Pulmonary artery endothelial cell (primary cell): ENCODE data around the gene CCDC82. TPM values are rescaled to one million over a fixed set of nuclear protein-coding genes. Genes with fewer than 3 reads are reported as not detected.

ENCODE experiments used
- DNase-seq: peaks from one replicate; pipeline ENCODE4 v3.0.0-alpha.2; 2011; ENCODE audit warnings: low read depth, low spot score
- total RNA-seq: library from RNA; depleted of rRNA; stranded (reverse); fragments of >200 nt; gene quantifications from 2 replicates; pipeline ENCODE4 v1.2.3, GENCODE V29; 2014

Gene CCDC82
- total RNA-seq, 1 donor from 2014 or later: 16.2 TPM

GRCh38 chr11:96361778-96362177 lies 27.9 kb downstream of the CCDC82 start:
- no peak for DNase-seq

DNA sequence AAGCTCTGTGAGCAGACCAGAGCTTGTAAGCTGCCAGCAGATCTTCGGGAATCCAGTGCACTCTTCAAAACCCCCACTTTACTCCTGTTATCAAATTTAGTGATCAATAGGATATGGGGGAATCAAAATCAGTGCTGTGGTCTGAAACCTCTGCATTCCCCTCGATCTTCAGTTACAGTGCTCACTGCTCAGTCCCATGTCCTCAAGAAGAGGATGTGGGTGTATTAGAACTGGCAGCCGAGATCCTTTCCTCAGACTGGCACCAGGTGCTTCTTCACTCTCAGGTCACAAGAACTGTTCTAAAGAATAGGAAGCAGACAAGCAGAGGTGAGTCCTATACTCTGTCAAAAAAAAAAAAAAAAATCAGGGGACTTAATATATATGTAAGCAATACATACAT lies 31.4 kb downstream of the CCDC82 start:
- DNase-seq: no peak

- DNase-seq: no peak
Observed at GRCh38 chr11:96357794-96358193, 31.9 kb downstream of the CCDC82 start.

DNA sequence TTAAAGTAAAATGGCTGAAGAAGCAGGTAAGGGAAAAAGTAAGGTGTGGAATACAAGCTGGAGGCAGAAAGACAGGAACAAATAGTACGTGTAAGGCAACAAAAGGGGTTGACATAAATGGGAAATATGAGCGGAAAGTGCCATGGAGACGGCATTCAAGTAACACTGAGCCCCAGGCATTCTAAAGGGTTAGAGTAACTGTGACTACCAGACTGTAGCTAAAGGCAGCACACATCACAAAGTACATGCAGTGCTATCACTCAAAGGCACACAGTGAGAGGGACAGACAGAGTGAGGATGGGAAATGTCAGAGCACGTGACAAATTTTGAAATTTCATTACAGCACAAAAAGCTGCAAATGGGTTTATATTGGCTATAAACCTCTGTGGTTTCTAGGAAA lies 32.9 kb downstream of the CCDC82 start:
- no peak for DNase-seq

GRCh38 chr11:96342961-96343711 lies 46.6 kb downstream of the CCDC82 start, which contains the start of gene MAML2:
Gene MAML2 (minus strand): TSS chr11:96343195. CDS start chr11:96341895, 1,300 bp downstream.
- DNase-seq: peak; percentile 83

- no peak for DNase-seq
Observed at GRCh38 chr11:96342014-96342960, 47.4 kb downstream of the CCDC82 start.

DNA sequence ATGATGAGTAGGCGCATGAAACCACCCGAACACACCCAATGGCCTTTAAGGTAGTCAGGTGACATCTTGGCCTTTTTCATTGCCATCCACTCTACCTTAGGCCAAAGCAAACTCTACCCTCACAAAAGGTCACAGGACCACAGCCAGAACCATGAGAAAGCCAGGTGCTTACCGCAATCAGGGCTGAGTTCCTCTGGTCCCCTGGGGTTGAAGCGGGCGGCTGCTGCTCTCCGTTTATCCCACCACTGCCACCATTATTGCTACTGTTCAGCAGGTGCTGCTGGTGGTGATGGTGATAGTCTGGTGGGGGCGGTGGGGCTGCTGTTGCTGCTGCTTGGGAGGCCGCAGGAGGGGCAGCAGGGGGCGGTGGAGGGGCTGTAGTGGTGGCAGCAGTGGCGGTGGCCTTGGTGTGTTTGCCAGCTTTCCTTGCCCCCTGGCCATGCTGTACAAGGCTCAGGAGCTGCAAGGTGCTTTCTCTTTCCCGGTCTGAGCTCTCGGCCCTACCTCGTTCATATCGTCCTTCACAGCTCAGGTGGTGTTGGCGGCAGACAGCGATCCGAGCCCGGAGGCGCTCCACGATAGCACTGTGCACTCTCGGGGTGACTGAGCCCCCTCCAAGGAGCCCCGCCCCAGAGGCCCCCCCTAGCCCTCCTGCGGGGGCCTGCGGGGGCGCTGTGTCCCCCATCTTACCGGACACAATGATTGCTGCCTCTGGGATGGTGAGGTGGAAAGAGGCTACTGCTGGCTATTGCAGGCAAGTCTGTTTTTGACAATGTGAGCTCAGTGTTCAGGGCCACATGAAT lies 48.3 kb downstream of the CCDC82 start:
- DNase-seq: no peak

DNA sequence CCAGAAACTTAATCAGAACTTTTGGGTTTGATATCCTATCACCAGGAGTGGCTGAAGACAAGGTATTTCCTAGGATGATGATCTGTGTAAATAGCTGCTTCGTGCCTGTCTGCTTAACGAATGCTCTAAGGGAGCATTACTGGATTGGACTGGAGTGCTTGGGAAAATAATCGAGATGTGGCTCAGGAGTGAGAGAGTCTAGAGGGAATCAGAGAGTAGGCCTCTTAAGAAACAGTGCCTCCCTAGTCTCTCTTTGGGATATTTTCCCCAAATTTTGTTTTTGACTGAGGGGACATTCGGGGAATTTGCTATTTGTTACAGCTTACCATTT lies 49.2 kb downstream of the CCDC82 start:
- no peak for DNase-seq

DNA sequence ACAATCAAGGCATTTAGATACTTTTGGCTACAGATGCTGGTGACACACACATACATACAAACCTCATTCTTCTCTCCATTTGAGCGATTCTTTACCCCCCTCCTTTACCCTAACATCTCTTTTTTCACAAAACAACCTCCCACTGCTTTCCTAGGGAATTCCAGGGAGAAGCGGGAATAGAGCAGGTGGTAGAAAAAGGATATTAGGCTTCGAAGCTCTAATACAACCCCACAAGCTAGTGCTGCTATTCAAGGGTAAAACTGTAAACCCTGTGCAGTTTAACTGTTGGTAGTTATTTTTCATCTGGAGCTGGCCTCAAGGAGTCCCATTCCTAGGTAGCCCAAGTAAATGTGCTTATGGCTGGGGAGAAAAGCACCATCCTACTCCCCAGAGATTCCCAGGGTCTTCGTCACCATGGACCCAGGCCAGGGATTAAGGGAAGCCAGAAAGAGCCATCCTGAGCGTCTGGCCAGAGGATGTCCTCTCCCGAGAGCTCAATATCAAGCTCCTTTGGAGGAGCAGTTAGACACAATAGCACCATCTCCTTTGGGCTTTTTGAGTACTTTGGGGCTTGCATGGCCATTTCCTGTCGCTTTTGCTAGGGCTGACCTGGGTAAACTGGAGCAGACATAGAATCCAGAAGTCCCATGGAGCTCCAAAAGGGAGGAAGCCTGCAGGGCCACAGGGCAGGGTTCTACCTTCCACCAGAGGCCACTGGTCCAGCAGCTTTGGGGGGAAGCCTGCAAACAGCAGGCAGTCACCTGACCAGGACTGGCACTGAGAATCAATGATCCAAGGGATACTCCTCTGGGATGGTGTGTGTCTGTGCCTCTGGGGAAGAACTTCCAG lies 49.8 kb downstream of the CCDC82 start:
- no peak for DNase-seq

GRCh38 chr11:96338910-96339705 lies 50.6 kb downstream of the CCDC82 start:
- no peak for DNase-seq

DNA sequence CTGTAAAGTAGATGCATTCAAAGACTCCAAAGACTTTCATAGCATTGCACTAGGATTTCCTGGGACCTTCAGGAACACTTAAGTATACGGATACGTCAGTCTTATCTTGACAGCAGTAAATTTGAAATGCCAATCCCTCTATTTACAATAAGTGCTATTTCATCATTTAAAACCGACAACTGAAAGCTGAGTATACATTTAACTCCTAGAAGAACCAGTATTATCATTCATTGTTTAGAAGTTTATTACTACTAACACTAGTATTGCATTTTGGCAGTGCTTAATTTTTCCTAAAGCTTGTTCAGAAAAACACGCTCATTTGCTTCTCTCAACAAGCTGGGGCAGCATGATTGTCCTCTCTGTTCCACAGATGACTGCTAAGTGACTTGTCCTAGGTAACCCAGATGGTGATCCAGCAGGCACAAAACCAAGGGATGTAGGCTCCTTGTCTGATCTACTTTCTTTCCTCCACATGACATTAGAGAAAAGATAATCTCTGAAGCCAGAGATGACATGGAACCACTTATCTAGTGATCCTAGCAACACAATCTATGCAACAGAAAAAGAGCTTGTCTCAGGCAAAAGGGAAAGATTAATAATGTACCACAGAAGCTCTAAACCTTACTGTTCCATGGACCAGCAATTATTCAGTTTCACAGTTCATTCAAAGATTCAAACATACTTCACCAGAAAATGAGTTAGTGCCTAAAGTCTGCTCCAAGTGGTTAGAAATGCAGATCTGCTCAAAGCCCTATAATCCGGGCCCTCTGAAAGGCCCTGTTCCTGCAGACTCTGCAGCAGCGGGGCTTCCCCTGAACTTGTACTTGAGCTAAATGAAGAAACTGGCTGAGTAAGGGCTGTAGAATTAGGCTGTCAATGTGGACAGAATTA lies 51.9 kb downstream of the CCDC82 start:
- no peak for DNase-seq

DNA sequence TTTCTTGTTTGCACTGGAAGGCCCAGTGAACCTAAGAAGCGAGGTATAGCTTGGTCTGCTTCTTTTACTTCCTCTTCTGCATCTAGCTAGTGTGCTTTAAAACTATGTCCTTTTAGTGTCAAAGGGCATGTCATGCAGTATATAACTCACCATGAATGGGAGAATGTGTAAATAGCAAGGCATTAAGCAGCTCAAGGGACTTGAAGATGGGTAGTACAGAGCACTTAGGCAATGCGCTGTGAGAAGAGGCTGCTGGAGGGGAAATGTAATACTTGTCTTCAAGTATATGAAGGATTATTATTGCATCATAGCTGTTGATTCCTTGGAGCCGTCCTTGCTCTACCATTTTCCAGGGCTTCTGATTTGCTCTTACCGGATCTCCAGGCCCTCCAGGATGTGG lies 54.3 kb downstream of the CCDC82 start:
- no peak for DNase-seq

- DNase-seq: no peak
Observed at GRCh38 chr11:96334219-96334618, 55.5 kb downstream of the CCDC82 start.

- no peak for DNase-seq
Observed at GRCh38 chr11:96333191-96333719, 56.5 kb downstream of the CCDC82 start.

DNA sequence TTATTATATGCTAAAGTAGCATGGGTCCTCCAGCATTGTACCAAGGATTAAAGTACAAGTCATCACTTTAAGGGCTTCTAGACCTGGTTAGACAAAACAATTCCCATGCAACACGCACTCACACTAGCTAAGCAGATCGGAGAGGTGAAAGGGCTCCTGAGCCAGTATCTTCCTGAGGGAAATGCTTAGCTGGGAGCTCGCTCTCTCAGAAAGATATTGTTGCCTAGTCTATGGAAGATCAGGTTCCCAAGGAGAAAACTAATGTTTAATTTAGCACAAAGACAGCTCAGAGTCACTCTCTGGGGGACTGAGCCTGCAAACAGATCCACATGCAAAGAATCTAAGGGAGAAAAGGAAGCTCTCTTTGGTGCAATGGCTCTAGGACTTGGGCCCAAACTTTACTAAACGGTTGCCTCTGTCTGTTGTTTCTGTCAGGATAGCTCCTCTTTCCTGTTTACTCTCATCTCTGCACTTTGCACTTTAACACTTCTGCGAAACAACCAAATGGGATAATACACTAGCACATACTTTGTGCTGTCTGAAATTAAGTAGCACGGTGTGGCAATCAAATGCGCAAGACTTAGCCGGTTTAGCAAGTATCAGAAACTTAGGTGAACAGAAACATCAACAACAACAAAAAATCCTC lies 57.5 kb downstream of the CCDC82 start:
- DNase-seq: no peak

DNA sequence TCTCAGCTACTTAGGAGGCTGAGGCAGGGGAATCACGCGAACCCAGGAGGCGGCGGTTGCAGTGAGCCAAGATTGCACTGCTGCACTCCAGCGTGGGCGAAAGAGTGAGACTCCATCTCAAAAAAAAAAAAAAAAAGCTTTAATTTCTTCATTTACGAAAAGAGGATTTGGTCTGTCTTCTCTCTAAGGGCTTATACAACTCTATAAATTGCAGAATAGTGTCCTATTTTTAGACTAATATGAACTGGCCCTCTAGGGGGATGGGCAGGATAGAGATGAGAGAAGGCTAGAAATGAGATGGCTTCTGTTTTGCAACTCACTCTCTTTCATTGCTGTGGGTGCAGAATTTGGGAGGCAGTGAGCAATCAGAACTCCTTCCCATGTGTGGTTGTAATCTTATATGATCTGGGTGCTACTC lies 58.0 kb downstream of the CCDC82 start:
- DNase-seq: no peak

DNA sequence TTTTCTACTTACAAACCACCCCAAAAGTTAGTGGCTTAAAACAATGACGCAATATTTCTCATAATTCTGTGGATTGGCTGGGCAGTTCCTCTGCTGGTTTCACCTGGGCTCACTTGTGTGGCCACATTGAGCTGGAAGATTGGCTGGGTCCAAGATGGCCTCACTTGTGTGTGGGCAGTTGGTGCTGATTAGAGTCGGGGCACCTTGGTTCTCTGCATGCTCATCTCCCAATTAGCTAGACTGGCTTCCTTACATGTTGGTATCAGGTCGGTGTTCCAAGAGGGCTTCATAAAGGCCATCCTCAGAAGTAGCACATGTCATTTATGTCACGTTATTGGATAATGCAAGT lies 59.2 kb downstream of the CCDC82 start:
- no peak for DNase-seq

DNA sequence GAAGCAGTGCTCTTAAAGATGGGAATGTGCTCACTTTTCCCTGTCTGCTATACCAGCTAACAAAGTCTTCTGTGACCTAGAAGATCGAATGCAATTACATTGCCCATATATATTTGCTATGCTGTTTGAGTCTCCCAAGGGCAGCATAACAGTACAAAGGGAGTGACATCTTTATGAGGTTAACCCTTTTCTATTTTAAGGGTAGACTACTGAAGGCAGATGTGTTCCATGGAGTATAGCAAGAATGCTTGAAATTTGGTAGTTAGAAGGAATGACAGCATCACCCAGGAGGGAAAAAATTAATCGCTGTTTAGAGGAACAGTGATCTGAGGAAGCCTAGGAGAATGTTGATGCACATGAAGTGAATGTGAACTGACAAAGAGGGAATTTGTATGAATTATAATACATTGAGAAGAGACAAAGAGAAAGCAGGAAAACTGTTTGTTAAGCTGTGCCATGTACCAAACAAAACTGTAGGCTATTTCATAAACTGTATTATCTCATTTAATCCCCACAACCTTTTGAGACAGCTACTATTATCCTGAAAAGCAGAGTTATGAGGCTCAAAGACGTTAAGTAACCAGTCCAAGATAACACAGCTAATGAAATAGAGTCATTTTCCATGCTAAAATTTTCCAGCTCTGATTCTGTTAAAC lies 59.7 kb downstream of the CCDC82 start:
- no peak for DNase-seq
